Stimulated activated CD8-positive, alpha-beta memory T cell treated with anti-CD3 and anti-CD28 coated beads, Interleukin-4, amount 100 ng/mL, for 1 hour (primary cell): ENCODE measurements around the gene PDE4D.
"Not testable (repeated sequence)": the region's sequence is repeated elsewhere in the genome, so short reads cannot be mapped to it uniquely, and the experiment has no call there.

Source experiments
- DNase-seq, 2 donors: peaks; one replicate each; pipeline ENCODE4 v3.0.0-alpha.2; 2020; ENCODE audit warnings: low read depth in 2 of 2, low spot score in 1 of 2

PDE4D gene

GRCh38 chr5:59437176-59437575 is 456.4 kb downstream of the PDE4D start:
- no peak for DNase-seq

DNA sequence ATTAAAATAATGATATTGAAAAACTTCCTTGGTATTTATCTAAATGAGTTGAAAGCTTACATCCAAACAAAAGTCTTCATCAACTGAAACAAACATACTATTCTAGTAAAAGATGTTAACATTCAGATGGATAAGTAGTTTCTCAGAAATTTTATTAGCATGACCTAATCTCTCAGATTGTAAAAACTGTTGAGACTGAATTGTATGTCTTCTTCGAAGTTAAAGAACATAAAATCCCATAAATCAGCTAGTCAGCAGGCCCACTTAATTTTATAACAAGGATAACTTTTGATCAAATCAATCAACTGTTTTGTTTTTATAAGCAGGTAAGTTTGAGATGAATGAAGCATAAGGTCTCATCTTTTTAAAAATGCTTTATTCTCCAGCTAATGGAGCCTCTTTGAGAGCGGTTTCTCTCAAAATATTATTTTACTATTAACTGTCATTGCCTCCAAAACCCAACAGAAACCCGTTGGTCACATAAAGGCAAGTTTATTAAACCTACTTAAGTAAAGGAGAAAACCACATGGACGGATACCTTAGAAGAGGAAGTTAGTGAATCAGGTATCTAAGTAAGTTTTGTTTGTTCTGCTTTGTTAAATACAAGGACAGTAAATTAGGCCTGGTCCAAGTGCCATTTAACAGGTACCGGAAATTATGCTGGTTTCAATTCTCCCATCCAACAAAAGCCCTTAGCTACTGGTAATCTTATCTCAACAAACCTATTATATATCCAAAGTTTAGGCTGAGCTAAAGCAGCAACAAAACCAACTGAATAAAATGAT is 457.0 kb downstream of the PDE4D start:
- DNase-seq, result no peak

- no peak for DNase-seq
These were observed 460.4 kb downstream of the PDE4D start for GRCh38 chr5:59433174-59433573.

- DNase-seq, result no peak
These were observed 463.4 kb downstream of the PDE4D start for GRCh38 chr5:59430066-59430685.

DNA sequence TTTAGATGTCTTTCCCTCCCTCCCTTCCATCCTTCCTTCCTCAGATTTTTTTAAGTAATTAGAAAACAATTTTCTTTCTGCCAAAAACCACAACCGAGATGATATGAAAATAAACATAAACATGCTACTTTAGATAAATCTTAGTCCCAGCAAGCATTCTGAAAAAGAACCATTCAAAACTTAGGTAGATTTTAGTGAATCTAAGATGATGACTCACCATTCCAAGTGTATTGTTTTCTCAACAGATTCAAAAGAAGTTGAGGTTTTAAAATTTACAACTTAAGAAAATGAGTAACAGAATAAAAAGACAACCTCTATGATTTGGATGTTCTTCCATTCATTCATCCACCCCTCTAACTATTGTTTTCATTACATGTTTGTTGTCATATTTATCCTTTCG is 465.1 kb downstream of the PDE4D start:
- no peak for DNase-seq

GRCh38 chr5:59424515-59424914 is 469.0 kb downstream of the PDE4D start:
- no peak for DNase-seq

- no peak for DNase-seq
These were observed 470.5 kb downstream of the PDE4D start for GRCh38 chr5:59423021-59423420.

DNA sequence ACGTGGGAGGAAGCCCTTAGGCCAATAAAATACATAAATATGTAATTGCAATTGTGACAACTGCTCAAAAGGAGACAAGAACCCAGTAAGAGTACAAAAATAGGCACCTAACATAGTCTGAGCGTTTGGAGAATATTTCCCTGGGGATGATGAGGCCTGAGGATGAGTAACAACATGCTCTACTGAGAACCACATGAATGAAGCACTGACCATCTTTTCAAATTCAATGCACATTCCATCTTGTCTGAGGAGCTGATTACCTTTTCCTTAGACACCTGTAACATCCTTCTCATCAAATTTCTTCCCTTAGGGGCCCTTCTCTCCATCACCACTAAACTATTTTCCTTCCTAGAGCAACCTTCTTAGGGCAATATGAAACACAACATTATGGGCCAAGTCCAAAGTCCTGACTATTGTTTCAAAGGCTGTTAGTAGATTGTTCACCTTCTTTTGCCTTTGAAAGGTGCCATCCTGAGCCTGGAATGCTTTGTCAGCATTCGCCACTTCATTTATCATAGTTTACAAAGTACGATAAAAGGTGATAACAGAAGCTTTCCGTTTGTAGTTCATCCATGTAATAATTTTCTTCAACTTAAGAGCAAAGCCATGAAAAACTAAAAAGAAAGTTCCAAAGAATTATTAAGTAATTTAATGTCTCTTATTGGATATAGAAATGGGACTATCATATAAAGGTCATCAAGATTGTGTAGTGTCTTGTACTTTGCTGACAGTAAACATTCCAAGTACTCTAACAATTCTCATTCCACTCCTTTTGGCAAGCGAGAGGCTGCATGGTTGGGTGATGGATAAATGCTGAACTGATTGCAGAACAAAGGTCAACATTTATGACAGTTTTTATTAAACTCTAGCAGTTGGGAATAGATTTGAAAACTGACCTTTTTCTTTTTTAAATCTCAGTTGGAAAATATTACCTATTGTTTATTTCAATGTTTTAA is 471.3 kb downstream of the PDE4D start:
- DNase-seq, result no peak

DNA sequence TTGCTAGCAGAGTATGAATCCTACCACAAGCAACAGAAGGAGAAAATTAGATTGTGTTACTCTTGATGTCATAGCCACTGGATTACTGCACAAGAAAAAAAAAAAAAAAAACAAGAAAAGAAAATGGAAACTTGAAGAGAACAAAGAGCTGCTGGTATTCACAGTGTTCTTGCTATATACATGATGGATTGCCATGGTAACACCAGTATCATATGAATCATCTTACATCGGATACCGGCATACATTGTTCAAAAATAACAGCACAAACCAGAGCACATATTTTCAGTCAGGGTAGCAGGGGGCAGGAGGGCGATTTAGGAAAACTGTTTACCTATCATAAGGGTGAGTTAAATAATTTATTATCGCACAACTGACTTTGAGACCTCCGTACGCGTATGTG is 472.9 kb downstream of the PDE4D start:
- DNase-seq, result no peak

- DNase-seq, result no peak
These were observed 474.7 kb downstream of the PDE4D start for GRCh38 chr5:59418808-59419207.

DNA sequence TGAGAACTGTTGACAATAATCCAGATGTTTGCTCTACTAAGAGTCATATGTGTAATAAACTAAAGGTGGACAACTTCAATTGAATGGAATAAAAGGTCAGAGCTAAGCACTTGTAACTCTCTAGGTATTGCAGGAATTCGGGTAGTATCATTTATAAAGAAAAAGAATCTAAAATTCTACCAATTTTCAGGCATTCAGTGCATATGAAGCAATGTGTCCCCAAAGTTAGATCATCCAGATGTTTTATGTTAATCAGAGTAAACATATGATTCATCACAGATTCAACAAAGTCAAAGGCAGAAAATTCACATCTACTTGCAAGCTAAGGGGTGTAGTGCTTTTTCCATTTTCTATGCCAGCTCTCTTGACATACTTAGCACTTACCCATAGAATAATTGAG is 477.1 kb downstream of the PDE4D start:
- DNase-seq, result no peak

DNA sequence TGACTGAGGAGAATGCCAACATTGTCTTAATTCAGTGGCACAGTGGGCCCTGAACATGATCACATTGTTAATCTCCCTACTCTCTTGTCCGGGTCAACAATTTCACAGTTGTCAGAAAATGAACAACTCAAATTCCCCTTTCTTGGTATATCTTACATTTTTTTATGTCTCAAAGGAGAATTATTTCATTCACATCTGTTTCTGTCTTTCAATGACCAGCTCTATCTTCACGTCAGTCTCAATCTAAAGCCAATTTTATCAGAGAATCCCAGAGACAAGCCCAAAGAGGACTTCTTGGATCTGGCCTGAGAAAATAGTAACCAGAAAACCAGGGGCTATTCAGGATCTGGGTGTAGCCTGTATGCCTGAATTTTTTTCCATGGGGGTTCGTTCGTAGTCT is 477.5 kb downstream of the PDE4D start:
- DNase-seq, result no peak

GRCh38 chr5:59412428-59412827 is 481.1 kb downstream of the PDE4D start:
- DNase-seq, result no peak

GRCh38 chr5:59408997-59409396 is 484.5 kb downstream of the PDE4D start:
- DNase-seq, result not testable (repeated sequence)

DNA sequence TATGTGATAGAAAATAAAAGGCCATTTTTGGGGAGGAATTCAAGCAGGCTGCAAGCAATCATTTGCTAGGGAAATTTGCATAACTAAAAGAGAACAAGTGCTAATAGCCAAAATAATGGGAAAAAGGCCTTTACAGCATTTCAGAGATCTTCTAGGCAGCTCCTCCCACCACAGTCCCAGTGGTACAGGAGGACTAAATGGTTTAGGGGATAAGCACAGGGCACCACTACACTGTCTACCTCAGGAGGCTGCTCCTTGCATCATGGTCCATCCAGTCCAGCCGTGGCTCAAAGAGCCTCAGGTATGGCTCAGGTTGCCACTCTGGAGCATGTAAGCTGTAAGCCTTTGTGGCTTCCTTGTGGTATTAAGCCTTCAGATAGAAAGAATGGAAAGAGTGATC is 485.6 kb downstream of the PDE4D start:
- no peak for DNase-seq

GRCh38 chr5:59401637-59402036 is 491.9 kb downstream of the PDE4D start:
- DNase-seq, result no peak

DNA sequence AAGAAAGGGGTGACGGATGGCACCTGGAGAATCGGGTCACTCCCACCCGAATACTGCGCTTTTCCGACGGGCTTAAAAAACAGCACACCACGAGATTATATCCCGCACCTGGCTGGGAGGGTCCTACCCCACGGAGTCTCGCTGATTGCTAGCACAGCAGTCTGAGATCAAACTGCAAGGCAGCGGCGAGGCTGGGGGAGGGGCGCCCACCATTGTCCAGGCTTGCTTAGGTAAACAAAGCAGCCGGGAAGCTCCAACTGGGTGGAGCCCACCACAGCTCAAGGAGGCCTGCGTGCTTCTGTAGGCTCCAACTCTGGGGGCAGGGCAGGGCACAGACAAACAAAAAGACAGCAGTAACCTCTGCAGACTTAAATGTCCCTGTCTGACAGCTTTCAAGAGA is 498.6 kb downstream of the PDE4D start:
- not testable (repeated sequence) for DNase-seq

DNA sequence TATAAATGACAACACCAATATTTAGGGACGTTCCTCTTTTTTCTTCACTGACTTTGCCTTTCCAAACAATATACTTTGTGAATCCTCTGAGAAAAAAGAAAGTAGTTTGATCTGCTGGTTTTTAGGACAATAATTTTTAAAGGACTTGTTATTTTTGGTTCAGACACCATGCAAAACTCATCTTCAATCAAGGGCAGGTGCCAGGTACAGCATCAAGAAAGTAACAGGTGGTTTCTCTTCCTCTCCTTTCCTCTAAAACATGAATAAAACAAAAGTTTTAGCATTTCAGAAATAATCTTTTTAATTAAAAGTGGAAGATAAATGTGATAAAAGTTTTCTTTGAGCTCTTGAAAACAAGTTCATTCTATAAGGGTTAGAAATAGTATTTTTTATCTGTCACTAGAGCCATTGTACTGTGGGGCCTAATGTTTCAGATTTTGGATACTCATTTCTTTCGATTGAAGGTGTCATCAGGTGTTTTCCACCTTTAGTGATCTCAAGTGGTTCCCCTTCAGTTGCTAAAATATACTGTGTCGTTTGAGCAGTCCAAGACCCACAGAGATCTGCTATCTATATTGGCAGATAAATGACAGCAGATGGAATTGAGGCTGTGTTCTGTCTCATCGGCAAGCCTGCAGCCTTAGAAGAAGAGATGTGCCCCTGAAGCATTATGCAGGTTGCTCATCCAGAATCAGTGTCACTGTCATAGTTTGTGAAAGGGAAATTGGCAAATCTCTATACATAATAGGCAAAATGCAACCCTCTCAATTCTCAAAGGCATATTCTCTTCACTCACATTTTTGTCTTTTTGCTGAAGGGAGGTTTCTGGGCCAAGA is 499.7 kb downstream of the PDE4D start:
- DNase-seq, result no peak

DNA sequence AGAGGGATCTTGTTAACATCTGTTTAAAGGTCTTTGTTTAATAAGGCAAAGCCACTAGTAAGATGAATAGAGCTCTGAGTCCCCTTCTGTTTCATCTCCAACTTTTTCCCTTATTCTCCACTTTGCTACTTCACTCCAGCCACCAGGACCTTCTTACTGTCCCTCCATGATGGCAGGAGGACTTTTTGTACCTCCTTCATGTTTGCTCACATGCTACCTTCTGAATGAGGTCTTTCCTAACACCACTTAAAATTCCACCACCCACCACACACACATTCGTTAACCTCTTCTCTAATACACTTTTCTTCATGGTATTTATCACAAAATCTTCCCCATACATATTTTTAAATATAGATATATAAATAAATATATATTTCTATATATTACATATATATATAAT is 501.9 kb downstream of the PDE4D start:
- DNase-seq, result no peak

- no peak for DNase-seq
These were observed 502.5 kb downstream of the PDE4D start for GRCh38 chr5:59390989-59391388.
